Glutamatergic neuron (in vitro differentiated cells): ENCODE results near the gene SLC27A5. TPM values are rescaled to one million over a fixed set of nuclear protein-coding genes. Genes with fewer than 3 reads are reported as not detected.

Experiments used
- DNase-seq: peaks from one replicate; pipeline ENCODE4 v3.0.0; 2022
- H3K27ac Mint-ChIP-seq: one replicate; pipeline ENCODE4 v1.8.0; 2020; ENCODE audit warnings: mild to moderate bottlenecking, mixed read lengths, inconsistent platforms; ENCODE audit not compliant: unreplicated experiment
- H3K27me3 Mint-ChIP-seq: one replicate; pipeline ENCODE4 v1.8.0; 2020; ENCODE audit warnings: mild to moderate bottlenecking, moderate library complexity, mixed read lengths, inconsistent platforms; ENCODE audit not compliant: unreplicated experiment
- H3K36me3 Mint-ChIP-seq: one replicate; pipeline ENCODE4 v1.8.0; 2020; ENCODE audit warnings: mild to moderate bottlenecking, mixed read lengths, inconsistent platforms; ENCODE audit not compliant: unreplicated experiment
- H3K4me1 Mint-ChIP-seq: one replicate; pipeline ENCODE4 v1.8.0; 2020; ENCODE audit warnings: mild to moderate bottlenecking, low read depth, mixed read lengths, inconsistent platforms; ENCODE audit not compliant: unreplicated experiment
- H3K4me3 Mint-ChIP-seq: one replicate; pipeline ENCODE4 v1.8.0; 2020; ENCODE audit warnings: mild to moderate bottlenecking, mixed read lengths, inconsistent platforms; ENCODE audit not compliant: unreplicated experiment
- H3K9me3 Mint-ChIP-seq: one replicate; pipeline ENCODE4 v1.8.0; 2020; ENCODE audit warnings: mild to moderate bottlenecking, moderate library complexity, mixed read lengths, inconsistent platforms; ENCODE audit not compliant: unreplicated experiment
- CTCF ChIP-seq: fragments of 200-600 bp; sonication (generic); IDR thresholded peaks from one replicate; pipeline ENCODE4 v1.5.0; 2021; ENCODE audit not compliant: partially characterized antibody, unreplicated experiment
- total RNA-seq: library from RNA; stranded (reverse); fragmentation: NEBNext Ultra II Directional; extraction: Animal tissue kit (Norgen Biotek cat#: 25700); gene quantifications from one replicate; pipeline ENCODE4 v1.2.1, GENCODE V29; 2021; ENCODE audit not compliant: unreplicated experiment

Gene SLC27A5
- total RNA-seq, 1 donor from 2014 or later = 7.4 TPM

GRCh38 chr19:58499021-58499927, 12.5 kb downstream of the SLC27A5 start:
- peak; percentile 99 for DNase-seq
- TF ChIP-seq CTCF = peak; percentile 63
- peaks cover 7% of the 10 kb centered on the region for H3K36me3 Mint-ChIP-seq
- H3K4me1 Mint-ChIP-seq = peaks cover 6% of the 10 kb centered on the region
- peaks cover 14% of the 10 kb centered on the region for H3K9me3 Mint-ChIP-seq
- peak overlapping the region; percentile 96 for H3K4me3 Mint-ChIP-seq
- H3K27me3 Mint-ChIP-seq = peaks cover 16% of the 10 kb centered on the region
- H3K27ac Mint-ChIP-seq = peak overlapping the region; percentile 90

- DNase-seq = no peak
- H3K9me3 Mint-ChIP-seq = peaks cover 14% of the 10 kb centered on the region
- no peak overlapping the region for H3K27ac Mint-ChIP-seq
- H3K4me1 Mint-ChIP-seq = peaks cover 6% of the 10 kb centered on the region
- peaks cover 16% of the 10 kb centered on the region for H3K27me3 Mint-ChIP-seq
- peaks cover 7% of the 10 kb centered on the region for H3K36me3 Mint-ChIP-seq
- peak overlapping the region; percentile 96 for H3K4me3 Mint-ChIP-seq
- TF ChIP-seq CTCF = no peak
Observed at GRCh38 chr19:58498316-58499020, 13.3 kb downstream of the SLC27A5 start.

- peaks cover 6% of the 10 kb centered on the region for H3K4me1 Mint-ChIP-seq
- DNase-seq = no peak
- peaks cover 7% of the 10 kb centered on the region for H3K36me3 Mint-ChIP-seq
- H3K27me3 Mint-ChIP-seq = peaks cover 12% of the 10 kb centered on the region
- H3K4me3 Mint-ChIP-seq = peak overlapping the region; percentile 30
- TF ChIP-seq CTCF = no peak
- H3K27ac Mint-ChIP-seq = no peak overlapping the region
- peaks cover 14% of the 10 kb centered on the region for H3K9me3 Mint-ChIP-seq
Observed at GRCh38 chr19:58497634-58498170, 14.1 kb downstream of the SLC27A5 start.

- TF ChIP-seq CTCF = no peak
- Mint-ChIP-seq H3K4me1 (no peaks in the 10 kb centered on the region), H3K36me3 (no peaks in the 10 kb centered on the region), H3K27ac (no peak overlapping the region), H3K4me3 (peak overlapping the region; percentile 30), H3K27me3 (peaks cover 5% of the 10 kb centered on the region), H3K9me3 (peaks cover 2% of the 10 kb centered on the region)
- DNase-seq = no peak
Observed at GRCh38 chr19:58492265-58492664, 19.5 kb downstream of the SLC27A5 start.
